ENCODE measurements around the gene TMEM225.
A peak's percentile ranks its signal among the peaks of the same experiment; 100 is the strongest.
"Not testable (repeated sequence)": the region's sequence is repeated elsewhere in the genome, so short reads cannot be mapped to it uniquely, and the experiment has no call there.

The TMEM225 gene, protein sequence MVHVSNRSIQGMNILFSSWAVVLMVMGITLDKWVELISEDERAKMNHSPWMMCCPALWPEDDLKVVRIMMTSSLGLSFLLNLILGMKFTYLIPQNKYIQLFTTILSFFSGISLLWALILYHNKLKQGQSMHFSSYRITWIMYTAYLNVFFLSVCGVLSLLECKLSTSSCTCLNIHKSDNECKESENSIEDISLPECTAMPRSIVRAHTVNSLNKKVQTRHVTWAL

DNA sequence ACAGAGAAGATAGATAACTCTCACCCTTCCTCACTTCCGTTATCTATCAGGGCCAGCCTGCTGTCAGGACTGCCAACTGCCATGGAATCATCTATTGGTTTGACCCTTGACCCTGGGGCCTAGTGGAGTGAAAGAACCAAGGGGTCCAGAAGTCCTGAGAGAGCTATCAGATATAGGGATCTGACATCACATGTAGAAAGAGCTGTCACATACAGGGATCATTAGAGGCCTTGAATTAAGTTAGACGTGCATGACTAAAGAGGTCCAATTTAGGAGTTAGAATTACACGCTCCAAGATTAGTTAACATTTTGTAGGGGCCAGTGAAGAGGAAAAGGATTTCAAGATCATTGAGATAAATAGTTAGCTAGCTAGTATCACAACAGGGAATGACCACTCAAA, at the start of gene TMEM225:
Gene TMEM225, minus strand, starts transcription at position 101 of the 400 bp plus-strand sequence. CDS start 245 bp downstream, outside the sequence.
- DNase-seq = no peak

DNA sequence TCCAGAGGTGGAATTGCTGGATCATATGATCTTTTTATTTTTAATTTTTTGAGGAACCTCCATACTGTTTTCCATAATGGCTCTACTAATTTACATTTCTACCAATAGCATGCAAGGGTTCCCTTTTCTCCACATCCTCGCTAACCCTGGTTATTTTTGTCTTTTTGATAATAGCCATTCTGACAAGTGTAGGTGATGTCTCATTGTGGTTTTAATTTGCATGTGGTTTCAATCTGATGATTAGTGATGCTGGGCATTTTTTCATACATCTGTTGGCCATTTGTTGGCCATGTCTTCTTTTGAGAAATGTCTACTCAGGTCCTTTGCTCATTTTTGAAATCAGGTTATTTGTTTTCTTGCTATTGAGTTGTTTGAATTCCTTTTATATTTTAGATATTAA, 38.6 kb upstream of the TMEM225 start:
- no peak for DNase-seq

DNA sequence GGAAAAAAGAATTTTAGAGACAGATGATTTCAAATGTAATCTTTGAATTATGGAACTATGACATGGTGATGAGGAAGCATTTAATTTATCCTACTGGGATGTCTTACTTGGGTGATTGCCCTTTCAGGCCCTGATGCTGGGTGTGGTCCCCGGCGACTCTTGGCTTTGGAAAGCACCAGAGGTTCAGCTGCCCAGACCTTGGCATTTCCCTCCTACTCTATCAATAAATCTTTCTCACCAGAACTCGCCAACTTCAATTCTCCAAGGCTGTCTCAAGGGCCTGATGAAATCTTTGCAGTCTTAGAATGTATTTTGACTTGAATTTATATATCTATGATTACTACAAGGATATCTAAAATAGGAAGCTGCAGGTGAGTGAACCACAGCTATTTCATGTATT, 35.5 kb upstream of the TMEM225 start:
- DNase-seq = no peak

DNA sequence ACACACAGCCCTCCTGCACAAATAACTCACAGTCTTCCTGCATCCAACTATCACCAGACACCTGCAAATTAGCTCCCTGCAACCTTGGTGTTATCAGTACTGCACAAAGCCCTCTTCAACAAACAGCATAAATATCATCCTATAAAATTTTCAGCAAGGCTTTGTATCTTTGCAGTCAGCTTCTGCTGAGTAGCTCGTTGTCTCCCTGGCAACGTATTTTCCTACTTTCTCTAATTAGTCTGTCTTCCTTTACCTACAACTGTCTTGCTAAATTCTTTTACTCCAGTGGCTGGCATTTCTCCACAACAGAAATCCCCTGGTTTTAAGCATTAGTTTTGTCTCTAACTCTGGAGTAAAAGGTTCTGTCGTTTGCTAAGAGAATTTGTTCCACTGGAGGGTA, 20.4 kb upstream of the TMEM225 start:
- DNase-seq = no peak

DNA sequence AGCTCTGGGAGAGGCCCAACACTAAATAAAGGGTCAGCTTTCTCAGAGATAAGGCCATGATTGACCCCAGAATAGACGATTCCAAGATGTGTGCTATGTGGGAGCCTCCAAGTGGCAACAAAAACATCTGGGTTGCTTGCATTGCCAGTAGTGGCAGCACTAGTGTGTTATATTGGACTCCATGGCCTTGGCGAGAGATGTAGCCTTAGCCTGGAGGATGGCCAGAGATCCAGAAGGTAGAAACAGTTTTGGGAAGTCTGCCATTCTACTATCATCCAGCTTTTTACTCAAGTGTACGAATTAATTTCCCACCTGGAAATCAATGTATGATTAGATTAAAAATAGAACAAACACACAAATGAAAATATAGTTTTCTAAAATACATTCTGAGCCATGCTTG, 19.5 kb upstream of the TMEM225 start:
- DNase-seq = no peak

DNA sequence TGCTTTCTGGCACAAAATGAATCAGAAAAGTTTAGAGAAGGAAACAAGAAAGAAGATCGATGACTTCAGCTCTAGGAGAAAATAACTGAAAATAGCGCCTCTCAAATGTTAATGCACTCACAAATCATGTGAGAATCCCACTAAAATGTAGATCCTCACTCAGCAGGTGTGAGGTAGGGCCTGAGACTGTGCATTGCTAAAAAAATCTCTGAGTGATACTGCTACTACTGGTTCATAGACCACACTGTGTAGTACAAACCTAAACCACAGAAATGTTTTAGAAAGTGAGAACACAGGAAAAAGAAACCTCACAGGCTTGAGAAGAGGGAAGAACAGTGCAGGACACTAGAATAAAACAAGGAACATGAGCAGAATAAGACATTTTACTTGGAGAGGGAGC, 18.5 kb upstream of the TMEM225 start:
- DNase-seq = peak; percentile 35

DNA sequence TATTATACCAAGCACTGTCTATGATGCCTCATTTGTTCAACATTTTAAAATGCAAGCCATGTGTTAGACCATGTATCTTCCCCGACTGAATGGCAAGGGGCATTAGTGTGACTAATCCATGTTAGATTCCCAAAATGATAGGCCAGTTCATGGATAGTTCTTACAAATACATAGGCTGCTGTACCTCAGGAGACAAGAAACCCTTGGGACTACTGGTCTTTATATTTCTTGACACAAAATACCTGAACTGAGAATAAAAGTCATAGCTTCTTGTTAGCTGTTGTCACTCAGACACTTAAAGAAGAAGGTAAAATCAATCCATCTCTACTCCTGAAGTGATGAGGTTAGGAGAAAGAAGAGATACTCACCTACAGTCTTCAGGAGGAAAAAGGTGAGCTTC, 16.4 kb upstream of the TMEM225 start, which contains the start of gene OR8D4:
Gene OR8D4, plus strand, starts transcription at position 301 of the 400 bp plus-strand sequence. CDS start 4,265 bp downstream, outside the sequence.
- DNase-seq = no peak

DNA sequence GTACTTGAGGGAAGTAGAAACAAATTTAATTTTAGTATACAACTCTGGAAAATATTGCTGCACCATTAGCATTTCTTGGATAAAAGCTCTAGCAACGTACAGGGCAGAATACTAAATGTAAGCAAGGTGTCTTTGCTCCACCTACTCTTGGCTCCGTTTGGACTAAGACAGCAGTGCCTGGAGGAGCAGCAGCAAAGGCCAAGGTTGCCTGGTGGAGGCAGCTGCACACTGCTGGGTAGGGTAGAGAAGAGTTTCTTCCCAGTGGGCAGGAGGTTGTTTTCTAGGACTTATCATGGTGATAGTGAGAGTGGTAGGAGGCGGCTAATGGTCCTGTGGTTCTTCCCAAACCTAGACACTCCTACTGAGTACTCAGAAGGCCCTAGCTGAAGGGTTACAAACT, 14.3 kb upstream of the TMEM225 start:
- DNase-seq = no peak

DNA sequence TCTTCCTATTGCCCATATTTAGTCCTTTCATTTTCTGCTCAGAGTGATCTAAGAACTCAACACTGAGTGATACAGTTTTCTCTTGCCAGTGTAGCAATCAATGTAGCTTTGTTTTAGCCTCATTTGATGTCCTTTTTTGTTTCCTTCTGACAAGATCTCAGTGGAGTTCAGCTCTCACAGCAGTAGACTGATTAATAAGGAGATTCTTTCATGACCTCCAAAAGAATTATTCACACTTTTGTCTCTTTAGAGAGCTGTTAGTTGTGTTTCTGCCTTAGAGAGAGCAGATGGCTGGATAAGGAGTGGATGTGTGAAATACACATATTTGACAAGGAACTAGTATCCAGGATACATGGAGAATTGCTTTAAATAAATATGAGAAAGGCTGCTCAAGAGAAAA, 6.6 kb upstream of the TMEM225 start:
- no peak for DNase-seq

DNA sequence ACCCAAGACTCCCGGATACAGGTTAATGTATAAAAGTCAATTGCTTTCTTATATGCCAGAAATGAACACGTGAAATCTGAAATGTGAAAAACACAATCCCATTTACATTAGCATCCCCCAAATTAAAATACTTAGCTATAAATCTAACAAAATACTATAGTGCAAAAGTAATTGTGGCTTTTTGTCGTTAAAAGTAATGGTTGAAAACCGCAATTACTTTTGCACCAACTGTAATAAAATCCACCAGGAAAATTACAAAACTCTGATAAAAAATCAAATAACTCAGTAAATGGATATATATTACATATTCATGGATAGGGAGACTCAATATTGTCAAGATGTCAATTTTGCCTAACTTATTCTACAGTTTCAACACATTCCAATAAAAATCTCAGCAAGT, 4.6 kb downstream of the TMEM225 start:
- DNase-seq = no peak

DNA sequence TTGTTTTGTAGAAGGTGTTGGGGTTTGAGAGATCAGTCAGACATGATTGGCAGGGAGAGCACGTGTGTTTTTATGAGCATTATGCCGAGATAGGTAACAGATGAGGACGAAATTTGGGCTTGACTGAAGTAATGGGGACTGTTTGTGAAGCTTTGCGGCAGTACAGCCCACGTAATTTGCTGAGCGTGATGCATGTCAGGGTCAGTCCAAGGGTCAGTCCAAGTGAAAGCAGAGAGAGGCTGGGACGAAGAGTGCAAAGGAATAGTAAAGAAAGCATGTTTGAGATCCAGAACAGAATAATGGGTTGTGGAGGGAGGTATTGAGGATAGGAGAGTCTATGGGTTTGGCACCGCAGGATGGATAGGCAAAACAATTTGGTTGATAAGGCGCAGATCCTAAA, 17.7 kb downstream of the TMEM225 start:
- DNase-seq = not testable (repeated sequence)

DNA sequence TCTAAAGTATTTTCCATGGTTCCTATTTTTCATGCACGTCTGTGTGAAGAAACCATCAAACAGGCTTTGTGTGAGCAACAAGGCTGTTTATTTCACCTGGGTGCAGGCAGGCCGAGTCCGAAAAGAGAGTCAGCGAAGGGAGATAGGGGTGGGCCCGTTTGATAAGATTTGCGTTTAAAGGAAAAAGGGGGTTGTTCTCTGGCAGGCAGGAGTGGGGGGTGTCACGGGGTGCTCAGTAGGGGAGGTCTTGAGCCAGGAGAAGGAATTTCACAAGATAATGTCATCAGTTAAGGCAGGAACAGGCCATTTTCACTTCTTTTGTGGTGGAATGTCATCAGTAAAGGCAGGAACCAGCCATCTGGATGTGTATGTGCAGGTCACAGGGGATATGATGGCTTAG, 20.2 kb downstream of the TMEM225 start:
- DNase-seq = not testable (repeated sequence)

DNA sequence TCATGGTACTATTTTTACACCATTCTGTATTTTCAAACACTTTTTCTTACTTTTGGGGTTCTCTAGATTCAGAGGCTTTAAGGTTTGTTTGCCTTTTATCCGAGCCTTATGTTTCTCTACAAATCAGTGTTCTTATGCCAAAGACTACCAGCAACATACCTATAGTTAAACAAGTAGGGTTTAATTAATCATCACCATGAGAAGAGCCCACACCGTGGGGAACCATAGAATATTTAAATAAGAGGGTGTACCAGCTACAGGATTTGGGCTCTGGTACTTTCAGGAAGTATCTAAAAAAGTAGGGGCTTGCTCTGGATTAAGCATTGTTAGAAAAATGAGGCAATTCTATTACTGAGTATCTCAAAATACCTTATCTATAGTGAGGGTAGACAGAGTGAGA, 25.7 kb downstream of the TMEM225 start:
- no peak for DNase-seq

DNA sequence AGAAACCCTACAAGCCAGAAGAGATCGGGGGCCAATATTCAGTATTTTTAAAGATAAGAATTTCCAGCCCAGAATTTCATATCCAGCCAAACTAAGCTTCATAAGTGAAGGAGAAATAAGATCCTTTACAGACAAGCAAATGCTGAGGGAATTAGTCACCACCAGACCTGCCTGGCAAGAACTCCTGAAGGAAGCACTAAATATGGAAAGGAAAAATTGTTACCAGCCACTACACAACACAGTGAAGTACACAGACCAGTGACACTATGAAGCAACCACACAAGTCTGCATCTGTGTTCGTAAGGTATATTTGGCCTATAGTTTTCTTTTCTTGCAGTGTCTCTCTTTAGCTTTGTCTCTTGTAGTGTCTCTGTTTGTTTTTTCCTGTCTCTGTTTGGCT, 29.0 kb downstream of the TMEM225 start:
- DNase-seq = no peak

DNA sequence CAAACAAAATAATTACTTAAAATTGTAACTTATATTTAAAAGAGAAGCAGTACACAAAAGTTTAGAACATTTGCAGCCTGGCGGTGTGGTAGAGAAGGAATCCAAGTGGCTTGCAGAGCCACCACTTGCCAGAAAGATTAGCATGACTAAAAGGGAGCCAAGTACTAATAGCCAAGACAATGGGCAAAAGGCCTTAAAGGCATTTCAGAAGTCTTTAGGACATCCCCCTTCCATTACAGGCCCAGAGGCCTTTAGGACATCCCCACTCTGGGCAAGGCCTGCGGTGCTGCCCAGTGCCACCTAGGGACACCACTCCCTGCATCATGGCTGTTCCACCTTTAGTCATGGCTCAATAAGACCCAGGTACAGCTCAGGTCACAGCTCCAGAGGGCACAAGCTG, 32.4 kb downstream of the TMEM225 start:
- DNase-seq = no peak

DNA sequence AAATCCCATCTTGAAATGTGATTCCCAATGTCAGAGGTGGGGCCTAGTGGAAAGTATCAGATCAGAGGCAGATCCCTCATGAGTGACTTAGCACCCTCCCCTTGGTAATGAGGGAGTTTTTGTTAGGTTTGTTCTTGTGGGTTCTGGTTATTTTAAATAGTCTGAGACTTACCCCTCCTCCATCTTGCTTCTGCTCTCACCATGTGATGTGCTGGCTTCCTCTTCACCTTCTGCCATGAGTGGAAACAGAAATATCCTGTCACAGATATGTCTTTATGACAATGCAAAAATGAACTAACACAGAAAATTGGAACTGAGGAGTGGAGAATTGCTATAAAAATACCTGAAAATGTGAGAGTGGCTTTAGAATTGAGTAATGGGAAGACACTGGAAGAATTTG, 33.1 kb downstream of the TMEM225 start:
- DNase-seq = no peak

DNA sequence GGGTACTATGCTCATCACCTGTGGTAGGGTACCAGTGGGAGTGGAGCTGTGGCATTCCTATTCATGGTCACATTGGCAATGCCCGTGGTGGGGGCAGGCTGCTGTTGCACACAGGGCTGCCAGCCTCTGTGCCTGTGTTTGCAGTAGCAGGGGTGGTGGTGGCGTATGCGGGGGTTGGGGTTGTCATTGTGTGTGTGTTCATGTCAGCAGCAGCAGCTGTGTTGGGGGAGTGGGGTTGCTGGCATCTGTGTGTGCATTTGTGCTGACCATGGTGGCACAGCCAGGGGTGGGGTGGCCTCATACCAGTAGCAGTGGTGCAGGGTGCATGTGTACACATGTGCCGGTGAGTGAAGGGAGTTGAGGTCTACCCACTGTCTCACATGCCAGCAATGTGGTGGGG, 34.4 kb downstream of the TMEM225 start:
- DNase-seq = no peak

DNA sequence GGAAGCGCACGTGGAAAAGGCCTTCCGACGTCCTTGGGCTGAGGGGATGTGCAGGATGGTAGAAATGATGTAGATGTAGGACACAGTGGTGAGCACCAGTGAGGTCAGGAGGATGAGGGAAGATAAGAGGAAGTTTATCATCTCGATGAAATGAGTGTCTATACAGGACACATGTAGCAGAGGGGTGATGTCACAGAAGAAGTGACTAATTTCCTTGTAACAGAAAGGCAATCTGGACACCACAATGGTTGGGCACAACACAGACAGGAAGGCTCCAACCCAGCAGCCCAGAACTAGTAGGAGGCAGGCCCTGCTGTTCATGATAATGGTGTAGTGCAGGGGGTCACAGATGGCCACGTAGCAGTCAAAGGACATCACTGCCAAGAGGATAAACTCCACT, 44.3 kb downstream of the TMEM225 start:
- DNase-seq = peak; percentile 30

DNA sequence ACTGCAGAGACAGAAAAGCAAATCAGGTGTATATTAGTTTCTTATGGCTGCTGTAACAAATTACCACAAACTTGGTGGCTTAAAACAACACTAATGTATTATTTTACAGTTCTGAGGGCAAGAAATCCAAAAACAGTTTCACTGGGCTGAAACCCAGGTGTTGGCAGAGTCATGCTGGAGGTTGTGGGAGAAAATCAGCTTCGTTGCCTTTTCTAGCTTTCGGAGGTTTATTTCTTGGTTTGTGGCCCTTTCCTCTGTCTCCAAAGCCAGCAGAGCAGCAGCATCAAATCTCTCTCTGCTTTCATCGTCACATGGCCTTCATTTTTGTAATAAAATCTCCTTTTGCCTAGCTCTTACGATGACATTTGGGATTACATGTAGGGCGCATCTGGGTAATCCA, 46.3 kb downstream of the TMEM225 start:
- no peak for DNase-seq

DNA sequence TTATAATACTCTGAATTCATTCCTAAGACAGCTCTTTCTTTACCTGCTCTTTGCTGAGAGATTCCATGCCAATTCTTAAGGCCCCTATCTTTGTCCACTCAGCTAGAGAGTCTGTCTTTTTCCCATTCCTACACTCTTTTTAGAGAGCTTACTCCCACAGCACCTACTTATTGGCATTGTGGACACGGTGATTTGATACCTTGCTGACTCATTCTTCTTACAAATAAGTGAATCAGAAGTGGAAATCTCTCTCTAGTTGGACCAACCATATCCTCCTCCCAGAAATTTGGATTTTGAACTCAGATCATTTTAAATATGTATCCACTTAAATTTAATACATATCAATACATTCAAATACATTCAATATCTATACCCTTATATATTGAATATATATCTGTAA, 46.8 kb downstream of the TMEM225 start:
- no peak for DNase-seq

DNA sequence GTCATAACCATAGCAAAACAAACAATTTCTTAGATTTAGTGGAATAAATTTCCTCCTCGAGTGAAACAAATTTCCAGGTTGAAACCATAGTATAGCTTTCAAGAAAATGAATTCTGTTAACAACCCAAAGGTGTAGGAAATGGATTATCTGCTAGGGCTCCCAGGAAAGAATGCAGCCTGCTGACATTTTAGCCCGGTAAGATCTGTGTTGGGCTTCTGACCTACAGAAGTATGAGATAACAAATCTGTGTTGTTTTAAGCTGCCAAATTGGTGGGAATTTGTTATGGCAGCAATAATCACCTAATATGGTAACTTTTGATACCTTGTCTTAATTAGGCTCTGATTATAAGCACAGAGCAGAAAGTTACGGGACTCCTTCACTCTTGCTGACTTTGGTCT, 47.3 kb downstream of the TMEM225 start:
- DNase-seq = no peak

DNA sequence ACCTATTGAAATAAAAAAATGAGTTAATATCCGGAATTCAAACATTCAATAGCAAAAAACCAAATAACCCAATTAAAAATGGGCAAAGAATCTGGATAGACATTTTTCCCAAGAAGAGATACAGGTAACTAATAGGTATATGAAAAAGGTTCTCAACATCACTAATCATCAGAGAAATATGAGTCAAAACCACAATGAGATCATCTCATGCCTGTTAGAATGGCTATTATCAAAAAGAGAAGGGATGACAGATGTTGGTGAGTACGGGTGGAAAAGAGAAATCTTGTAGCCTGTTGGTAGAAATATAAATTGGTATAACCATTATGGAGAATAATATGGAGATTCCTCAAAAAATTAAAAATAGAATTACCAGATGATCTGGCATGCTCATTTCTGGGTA, 52.4 kb downstream of the TMEM225 start:
- DNase-seq = no peak

Data from activated CD4-positive, alpha-beta T cell treated with anti-CD3 and anti-CD28 coated beads, Interleukin-2, Interleukin-6, amounts not matched to agents 100 ng/mL and 50 ng/mL, durations not matched to agents 16 hours and 8 hours (primary cell).